Gastroesophageal sphincter (tissue), 3 donors: ENCODE data around the gene C14orf119.

Experiments used
- EP300 ChIP-seq: sonication (generic); formaldehyde crosslinking; IDR thresholded peaks from one replicate; pipeline ENCODE4 v1.6.1; 2017; ENCODE audit warnings: antibody characterized with exemption, mild to moderate bottlenecking
- POLR2A ChIP-seq, 2 donors: fragments of 450-650 bp; IDR thresholded peaks; one replicate each; pipeline ENCODE4 v1.6.1; 2017; ENCODE audit warnings: antibody characterized with exemption in 2 of 2, mild to moderate bottlenecking in 2 of 2, moderate library complexity in 1 of 2
- TF ChIP-seq, protein P1 (sequence below), 4 experiments: fragments of 200-600 bp in 2 of 4; fragments of 450-650 bp in 2 of 4; sonication (generic) in 1 of 4; IDR thresholded peaks; one replicate each; pipeline ENCODE4 v1.5.1; 2017 to 2019; ENCODE audit warnings: antibody characterized with exemption in 4 of 4, mild to moderate bottlenecking in 2 of 4, moderate library complexity in 2 of 4

DNA sequence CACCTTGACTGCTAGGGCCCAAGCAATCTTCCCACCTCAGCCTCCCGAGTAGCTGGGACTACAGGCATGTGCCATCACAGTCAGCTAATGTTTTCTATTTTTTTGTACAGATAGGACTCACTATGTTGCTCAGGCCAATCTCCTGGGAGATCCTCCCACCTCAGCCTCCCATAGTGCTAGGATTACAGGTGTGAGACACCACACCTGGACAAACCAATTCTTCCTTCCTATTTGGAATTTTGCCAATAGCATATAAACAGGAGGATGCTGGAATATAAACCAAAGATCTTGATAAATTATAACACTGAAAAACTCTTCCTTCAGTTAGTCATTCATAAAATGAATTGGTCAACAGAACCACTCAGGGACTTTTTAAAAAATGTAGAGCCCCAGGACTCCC is 8.7 kb upstream of the C14orf119 start:
- TF ChIP-seq, protein P1, sequence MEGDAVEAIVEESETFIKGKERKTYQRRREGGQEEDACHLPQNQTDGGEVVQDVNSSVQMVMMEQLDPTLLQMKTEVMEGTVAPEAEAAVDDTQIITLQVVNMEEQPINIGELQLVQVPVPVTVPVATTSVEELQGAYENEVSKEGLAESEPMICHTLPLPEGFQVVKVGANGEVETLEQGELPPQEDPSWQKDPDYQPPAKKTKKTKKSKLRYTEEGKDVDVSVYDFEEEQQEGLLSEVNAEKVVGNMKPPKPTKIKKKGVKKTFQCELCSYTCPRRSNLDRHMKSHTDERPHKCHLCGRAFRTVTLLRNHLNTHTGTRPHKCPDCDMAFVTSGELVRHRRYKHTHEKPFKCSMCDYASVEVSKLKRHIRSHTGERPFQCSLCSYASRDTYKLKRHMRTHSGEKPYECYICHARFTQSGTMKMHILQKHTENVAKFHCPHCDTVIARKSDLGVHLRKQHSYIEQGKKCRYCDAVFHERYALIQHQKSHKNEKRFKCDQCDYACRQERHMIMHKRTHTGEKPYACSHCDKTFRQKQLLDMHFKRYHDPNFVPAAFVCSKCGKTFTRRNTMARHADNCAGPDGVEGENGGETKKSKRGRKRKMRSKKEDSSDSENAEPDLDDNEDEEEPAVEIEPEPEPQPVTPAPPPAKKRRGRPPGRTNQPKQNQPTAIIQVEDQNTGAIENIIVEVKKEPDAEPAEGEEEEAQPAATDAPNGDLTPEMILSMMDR (IDR thresholded peaks at IDR 0.05) = no peak
- TF ChIP-seq EP300 (no peak), POLR2A (IDR thresholded peaks at IDR 0.05) (no peak)
